OCI-LY3 (cell line): ENCODE measurements around the gene DOP1A.
A peak's percentile ranks its signal among the peaks of the same experiment; 100 is the strongest.

Experiments used
- H2AFZ ChIP-seq: fragments of 200-600, 300-600 bp; shearing (Covaris generic); 2 replicates; pipeline ENCODE4 v1.6.0; 2014; ENCODE audit warnings: antibody characterized with exemption, low read depth, low read length
- H3K27ac ChIP-seq: fragments of 200-600, 300-600 bp; sonication (generic); 2 replicates; pipeline ENCODE4 v1.5.1; 2014; ENCODE audit warnings: mild to moderate bottlenecking, low read length, moderate library complexity, mixed read lengths
- H3K27me3 ChIP-seq: fragments of 200-600, 300-600 bp; sonication (generic); 2 replicates; pipeline ENCODE4 v1.6.1; 2014; ENCODE audit warnings: low read depth, low read length, mixed read lengths
- H3K36me3 ChIP-seq: fragments of 200-600, 300-600 bp; sonication (generic); replicated peaks from 2 replicates; pipeline ENCODE3; 2014; ENCODE audit warnings: low read depth, low read length, mixed read lengths
- H3K4me1 ChIP-seq: fragments of 300-600, 200-600 bp; sonication (generic); 2 replicates; pipeline ENCODE4 v1.6.1; 2014; ENCODE audit warnings: low read length, mixed read lengths
- H3K4me2 ChIP-seq: fragments of 200-600, 300-600 bp; sonication (generic); 2 replicates; pipeline ENCODE4 v1.6.1; 2014; ENCODE audit warnings: low read length, mixed read lengths
- H3K4me3 ChIP-seq: fragments of 300-600, 200-600 bp; sonication (generic); 2 replicates; pipeline ENCODE4 v1.5.1; 2014; ENCODE audit warnings: antibody characterized with exemption, mild to moderate bottlenecking, low read length, moderate library complexity
- H3K79me2 ChIP-seq: fragments of 300-600, 200-600 bp; shearing (Covaris generic); 2 replicates; pipeline ENCODE4 v1.6.1; 2014; ENCODE audit warnings: mild to moderate bottlenecking, low read length, mixed read lengths
- H3K9ac ChIP-seq: fragments of 300-600, 200-600 bp; shearing (Covaris generic); 2 replicates; pipeline ENCODE4 v1.6.0; 2014; ENCODE audit warnings: mild to moderate bottlenecking, low read length, moderate library complexity
- H3K9me3 ChIP-seq: fragments of 200-600, 300-600 bp; shearing (Covaris generic); 2 replicates; pipeline ENCODE4 v1.6.1; 2014; ENCODE audit warnings: low read length, mixed read lengths; ENCODE audit not compliant: insufficient read depth
- H4K20me1 ChIP-seq: fragments of 200-600, 300-600 bp; sonication (generic); 2 replicates; pipeline ENCODE4 v1.6.1; 2016; ENCODE audit warnings: low read length, mixed read lengths; ENCODE audit not compliant: insufficient read depth
- EZH2phosphoT487 ChIP-seq: fragments of 200-600 bp; shearing (Covaris generic); IDR thresholded peaks from 2 replicates; pipeline ENCODE4 v1.6.1; 2018; ENCODE audit warnings: antibody characterized with exemption, mixed run types, low read depth
- TF ChIP-seq, protein P1 (sequence below): fragments of 200-600, 300-600 bp; sonication (generic); IDR thresholded peaks from 2 replicates; pipeline ENCODE4 v1.5.1; 2014; ENCODE audit warnings: antibody characterized with exemption, low read length, low read depth

Gene DOP1A

DNA sequence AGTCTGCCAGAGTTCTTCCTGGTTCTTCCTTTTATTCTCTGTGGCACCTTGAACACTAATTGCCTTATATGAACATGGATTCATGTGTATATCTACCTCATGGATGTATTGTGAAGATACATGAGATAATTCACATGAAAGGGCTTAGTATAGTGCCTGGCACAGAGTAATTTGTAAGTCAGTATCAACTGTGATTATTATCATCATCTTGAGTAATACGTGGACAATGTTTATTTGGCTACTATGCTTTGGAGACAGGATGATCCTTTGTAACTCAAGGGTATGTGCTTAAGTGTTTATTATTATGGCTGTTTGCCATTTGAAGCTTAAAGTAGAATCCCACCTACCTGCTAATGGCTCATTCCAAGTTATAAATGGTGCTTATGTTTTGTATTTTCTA is 16.0 kb downstream of the DOP1A start:
- peaks cover 3% of the 10 kb centered on the region; the same call in 1 of the 2 replicates for H4K20me1 ChIP-seq
- no peaks in the 10 kb centered on the region for H3K36me3 ChIP-seq
- peaks cover 14% of the 10 kb centered on the region; the same call in 1 of the 2 replicates for H3K4me1 ChIP-seq
- no peak overlapping the region for H2AFZ ChIP-seq
- H3K4me2 ChIP-seq: no peak overlapping the region
- H3K9me3 ChIP-seq: no peaks in the 10 kb centered on the region
- H3K4me3 ChIP-seq: no peak overlapping the region
- no peaks in the 10 kb centered on the region for H3K27me3 ChIP-seq
- no peak overlapping the region for H3K9ac ChIP-seq
- TF ChIP-seq EZH2phosphoT487: no peak
- TF ChIP-seq, protein P1, sequence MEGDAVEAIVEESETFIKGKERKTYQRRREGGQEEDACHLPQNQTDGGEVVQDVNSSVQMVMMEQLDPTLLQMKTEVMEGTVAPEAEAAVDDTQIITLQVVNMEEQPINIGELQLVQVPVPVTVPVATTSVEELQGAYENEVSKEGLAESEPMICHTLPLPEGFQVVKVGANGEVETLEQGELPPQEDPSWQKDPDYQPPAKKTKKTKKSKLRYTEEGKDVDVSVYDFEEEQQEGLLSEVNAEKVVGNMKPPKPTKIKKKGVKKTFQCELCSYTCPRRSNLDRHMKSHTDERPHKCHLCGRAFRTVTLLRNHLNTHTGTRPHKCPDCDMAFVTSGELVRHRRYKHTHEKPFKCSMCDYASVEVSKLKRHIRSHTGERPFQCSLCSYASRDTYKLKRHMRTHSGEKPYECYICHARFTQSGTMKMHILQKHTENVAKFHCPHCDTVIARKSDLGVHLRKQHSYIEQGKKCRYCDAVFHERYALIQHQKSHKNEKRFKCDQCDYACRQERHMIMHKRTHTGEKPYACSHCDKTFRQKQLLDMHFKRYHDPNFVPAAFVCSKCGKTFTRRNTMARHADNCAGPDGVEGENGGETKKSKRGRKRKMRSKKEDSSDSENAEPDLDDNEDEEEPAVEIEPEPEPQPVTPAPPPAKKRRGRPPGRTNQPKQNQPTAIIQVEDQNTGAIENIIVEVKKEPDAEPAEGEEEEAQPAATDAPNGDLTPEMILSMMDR: no peak
- peaks cover 9% of the 10 kb centered on the region for H3K79me2 ChIP-seq
- no peak overlapping the region for H3K27ac ChIP-seq

- no peaks in the 10 kb centered on the region; the same call in 1 of the 2 replicates for H3K79me2 ChIP-seq
- peak overlapping the region; percentile 19; the same call in 1 of the 2 replicates for H3K4me2 ChIP-seq
- H2AFZ ChIP-seq: no peak overlapping the region
- H4K20me1 ChIP-seq: 0 out of 2 replicates have a peak, but pooled peaks cover 3% of the 10 kb centered on the region
- no peaks in the 10 kb centered on the region for H3K27me3 ChIP-seq
- H3K4me1 ChIP-seq: peaks cover 14% of the 10 kb centered on the region; the same call in 1 of the 2 replicates
- no peak overlapping the region for H3K27ac ChIP-seq
- no peaks in the 10 kb centered on the region for H3K36me3 ChIP-seq
- no peak for TF ChIP-seq EZH2phosphoT487
- TF ChIP-seq, protein P1: no peak
- no peak overlapping the region for H3K4me3 ChIP-seq
- H3K9me3 ChIP-seq: no peaks in the 10 kb centered on the region
- H3K9ac ChIP-seq: no peak overlapping the region
These were observed 19.3 kb downstream of the DOP1A start for GRCh38 chr6:83086751-83087150.

DNA sequence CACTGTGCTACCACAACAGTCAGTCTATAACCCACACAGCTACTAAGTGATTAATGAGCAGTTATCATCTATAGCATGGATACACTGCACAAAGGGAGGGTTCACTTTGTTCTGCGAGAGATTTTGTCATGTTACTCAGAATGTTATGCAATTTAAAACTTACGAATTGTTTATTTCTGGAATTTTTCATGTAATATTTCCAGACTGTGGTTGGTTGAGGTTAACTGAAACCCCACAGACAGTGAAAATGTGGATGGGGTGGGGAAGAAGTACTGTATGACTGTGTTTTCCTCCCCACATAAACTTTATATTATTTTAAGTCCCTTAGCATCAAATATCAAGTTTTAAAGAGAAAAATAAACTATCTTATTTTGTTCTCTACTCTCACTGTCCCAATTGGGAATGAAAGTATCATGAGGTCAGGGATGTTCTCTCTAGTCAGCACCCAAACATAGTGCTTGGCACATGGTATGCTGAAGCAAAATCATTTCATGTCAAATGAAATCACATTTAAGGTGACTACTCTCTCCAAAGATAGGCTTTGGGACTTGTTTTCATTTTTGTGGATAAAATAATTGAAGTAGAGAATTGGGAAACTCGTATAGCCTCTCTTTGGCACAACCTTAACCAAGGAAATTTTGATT is 25.4 kb downstream of the DOP1A start:
- H3K27me3 ChIP-seq: no peaks in the 10 kb centered on the region
- H4K20me1 ChIP-seq: 0 out of 2 replicates have a peak, but pooled peaks cover 4% of the 10 kb centered on the region
- TF ChIP-seq, protein P1: no peak
- TF ChIP-seq EZH2phosphoT487: no peak
- H3K36me3 ChIP-seq: peaks cover 2% of the 10 kb centered on the region
- no peak overlapping the region for H2AFZ ChIP-seq
- no peak overlapping the region for H3K4me2 ChIP-seq
- H3K4me3 ChIP-seq: no peak overlapping the region
- no peak overlapping the region for H3K9ac ChIP-seq
- no peak overlapping the region for H3K27ac ChIP-seq
- no peaks in the 10 kb centered on the region for H3K9me3 ChIP-seq
- H3K79me2 ChIP-seq: peaks cover 7% of the 10 kb centered on the region; the same call in 1 of the 2 replicates
- no peaks in the 10 kb centered on the region for H3K4me1 ChIP-seq

DNA sequence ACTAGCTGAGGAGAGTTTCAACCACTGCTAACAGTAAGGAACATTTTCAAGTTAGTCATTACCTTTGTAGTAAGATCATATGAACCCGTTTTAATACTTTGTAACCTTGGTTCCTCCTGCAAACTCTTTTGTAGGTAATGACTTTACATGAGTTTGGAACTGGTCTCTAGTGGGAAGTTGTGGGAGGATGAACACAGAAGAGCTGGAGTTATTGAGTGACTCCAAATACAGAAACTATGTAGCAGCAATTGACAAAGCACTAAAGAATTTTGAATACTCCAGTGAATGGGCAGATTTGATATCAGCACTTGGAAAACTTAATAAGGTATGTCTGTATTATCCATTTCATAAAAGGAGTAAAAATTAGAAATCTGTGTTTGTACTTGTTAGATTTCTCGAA is 29.3 kb downstream of the DOP1A start:
- Histone ChIP-seq H3K27ac (no peak overlapping the region), H3K4me2 (no peak overlapping the region)

More for the DNA sequence above, 29.3 kb downstream of the DOP1A start:
- Histone ChIP-seq H3K9me3 (no peaks in the 10 kb centered on the region), H3K9ac (no peak overlapping the region), H3K79me2 (peaks cover 7% of the 10 kb centered on the region; the same call in 1 of the 2 replicates), H3K4me3 (no peak overlapping the region), H2AFZ (no peak overlapping the region), H3K4me1 (no peaks in the 10 kb centered on the region), H3K27me3 (no peaks in the 10 kb centered on the region), H3K36me3 (peaks cover 10% of the 10 kb centered on the region), H4K20me1 (0 out of 2 replicates have a peak, but pooled peaks cover 4% of the 10 kb centered on the region)
- TF ChIP-seq, protein P1: no peak
- TF ChIP-seq EZH2phosphoT487: no peak
